ENCODE results near the gene PLXNA2.

PLXNA2 gene

DNA sequence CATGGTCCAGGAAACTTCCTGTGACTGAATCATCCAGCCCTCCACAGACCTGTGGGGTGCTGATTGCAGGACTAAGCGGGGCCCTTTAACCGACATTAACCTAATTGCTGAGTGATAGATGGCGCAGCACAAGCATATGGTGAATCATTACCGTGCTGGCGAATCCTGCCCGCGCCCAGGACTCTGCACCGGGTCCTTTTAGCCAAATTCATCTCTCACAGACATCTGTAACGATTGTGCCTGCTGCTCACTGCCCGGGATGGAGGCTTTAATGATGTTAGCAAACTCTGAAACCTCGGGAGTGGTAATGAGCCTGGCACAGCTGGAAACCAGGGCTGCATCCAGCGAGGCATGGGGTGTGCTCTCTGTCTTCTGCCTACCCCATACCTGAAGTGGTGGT lies 185.9 kb downstream of the PLXNA2 start:
- no peak for DNase-seq

DNA sequence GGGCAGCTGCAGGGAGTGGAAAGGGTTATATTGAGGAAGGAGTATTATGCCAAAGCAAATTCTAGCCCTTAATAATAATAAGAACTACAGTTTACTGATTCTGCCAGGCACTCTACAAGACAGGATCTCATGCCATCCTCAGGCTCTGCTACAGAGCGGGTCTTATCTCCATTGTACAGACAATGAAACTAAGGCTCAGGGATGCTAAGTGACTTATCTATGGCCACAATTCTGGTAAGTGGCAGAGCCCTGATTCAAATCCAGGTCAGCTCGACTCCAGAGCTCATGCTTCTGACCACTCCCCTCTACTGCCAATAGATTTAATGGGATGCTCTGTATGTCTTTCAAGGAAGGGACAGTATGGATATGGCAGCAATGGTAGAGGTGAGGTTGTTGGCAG lies 187.1 kb downstream of the PLXNA2 start:
- no peak for DNase-seq

DNA sequence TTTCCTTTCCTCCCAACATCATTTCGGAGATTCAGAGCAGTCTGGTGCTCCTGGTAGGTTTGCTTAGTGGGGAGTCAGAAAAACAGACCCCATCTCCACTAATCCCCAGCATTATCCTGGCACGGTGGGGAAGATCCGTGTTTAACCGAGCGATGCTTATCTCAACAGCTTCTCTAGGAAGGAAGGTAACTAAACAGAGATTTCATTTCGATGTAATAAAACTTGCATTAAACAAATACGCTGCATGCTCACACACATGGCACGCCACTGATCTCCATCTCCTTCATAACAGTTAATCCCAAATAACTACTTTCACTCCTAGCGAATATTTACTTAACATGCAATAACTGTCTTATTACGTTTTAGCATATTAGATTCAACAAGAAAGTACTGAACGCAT lies 188.6 kb downstream of the PLXNA2 start:
- no peak for DNase-seq

DNA sequence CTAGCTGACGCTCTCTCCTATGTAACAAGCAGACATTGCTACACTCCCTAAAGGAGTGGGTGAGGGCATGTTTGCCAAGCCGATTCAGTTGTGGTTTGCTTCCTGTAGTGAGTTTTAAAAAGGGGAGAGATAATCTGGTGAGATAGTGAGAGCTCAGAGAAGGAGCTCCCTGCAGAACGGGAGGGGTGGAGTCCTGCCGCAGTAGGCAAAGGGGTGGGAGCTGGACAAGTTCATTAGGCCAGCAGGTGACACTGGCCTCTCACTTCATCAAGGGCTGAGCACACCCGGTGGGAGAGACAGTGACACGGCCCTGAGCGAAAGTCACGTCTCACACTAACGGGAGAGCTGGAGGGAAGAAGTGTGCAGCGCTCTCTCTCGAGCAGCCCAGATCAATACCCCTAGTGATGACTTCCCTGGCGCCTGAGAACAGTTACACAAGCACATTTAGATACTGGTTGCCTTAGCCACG lies 189.2 kb downstream of the PLXNA2 start:
- no peak for DNase-seq

DNA sequence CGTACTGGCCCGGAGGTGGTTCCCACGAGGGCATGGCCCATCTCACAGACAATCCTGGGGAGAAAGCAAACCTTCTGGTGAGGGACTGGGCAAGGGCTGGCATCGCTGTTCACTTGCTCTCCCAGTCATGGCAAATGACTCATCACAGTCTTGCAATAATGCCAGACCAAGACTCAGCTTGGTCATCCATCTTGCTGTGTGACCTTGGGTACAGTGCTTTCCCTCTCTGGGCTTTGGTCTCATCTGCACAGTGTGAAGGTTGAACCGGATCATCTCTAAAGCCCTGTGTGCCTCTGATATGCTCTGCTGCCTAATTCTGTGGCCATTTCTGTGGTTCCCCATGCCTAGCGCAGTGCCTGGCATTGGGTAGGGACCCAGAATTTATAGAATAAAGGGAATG lies 189.7 kb downstream of the PLXNA2 start:
- peak; percentile 28 for DNase-seq

DNA sequence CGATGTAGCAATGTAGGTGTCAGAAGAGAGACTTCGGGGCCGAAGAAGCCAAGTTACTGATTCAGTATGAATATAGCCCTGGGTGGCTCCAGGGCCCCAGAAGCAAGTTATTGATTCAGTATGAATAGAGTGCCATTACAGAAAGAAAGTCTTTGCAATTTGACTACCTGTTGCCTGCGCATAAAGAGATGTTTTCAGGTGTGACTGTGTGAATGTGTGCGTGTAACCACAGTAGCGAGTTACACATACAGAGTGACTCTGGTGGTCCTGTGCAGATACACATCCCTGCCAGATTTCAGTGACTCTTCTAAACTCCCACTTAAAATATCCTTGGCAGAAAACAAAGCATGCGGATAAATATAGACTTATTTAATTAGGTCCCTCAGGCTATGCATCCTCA lies 190.5 kb downstream of the PLXNA2 start:
- DNase-seq: no peak

DNA sequence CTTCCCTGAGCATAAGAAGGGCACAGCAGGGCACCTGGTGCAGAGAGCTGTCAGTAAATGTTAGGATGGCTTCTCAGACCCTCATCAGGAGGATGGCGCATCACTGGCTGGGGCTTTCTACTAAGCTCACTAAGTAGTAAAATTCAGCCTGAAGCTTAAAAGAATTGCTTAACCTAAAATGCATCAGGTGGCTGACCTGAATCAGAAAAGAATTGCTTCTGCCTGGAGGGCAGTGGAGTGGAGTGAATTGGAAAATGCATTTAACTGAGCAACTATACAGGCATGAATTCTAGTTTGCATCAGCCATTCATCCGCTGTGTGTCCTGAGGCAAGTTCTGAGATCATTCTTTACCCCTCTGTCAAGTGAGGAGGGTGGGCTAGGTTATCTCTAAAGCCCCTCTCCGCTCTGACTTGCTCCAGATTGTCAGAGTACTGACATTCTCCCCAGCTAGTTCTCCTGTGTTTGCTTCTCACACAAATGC lies 191.2 kb downstream of the PLXNA2 start:
- DNase-seq: no peak

DNA sequence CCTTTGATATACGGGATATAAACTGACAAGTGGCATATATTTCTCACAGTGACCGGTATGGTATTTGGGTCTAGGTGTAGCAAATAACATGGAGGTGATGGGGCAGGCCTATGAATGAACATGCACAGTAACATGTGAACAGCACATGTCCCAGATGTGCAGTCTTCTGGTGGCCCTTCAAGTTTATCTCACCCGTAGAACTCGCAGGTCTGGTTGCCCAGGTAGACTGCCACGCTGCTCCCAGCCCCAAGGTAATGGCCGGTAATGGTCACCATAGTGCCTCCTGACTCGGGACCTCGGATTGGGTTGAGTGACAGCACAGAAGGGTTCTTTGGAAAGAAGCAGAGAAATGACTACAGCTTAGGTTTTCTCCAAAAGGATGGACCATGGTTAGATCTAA lies 192.0 kb downstream of the PLXNA2 start:
- DNase-seq: no peak

DNA sequence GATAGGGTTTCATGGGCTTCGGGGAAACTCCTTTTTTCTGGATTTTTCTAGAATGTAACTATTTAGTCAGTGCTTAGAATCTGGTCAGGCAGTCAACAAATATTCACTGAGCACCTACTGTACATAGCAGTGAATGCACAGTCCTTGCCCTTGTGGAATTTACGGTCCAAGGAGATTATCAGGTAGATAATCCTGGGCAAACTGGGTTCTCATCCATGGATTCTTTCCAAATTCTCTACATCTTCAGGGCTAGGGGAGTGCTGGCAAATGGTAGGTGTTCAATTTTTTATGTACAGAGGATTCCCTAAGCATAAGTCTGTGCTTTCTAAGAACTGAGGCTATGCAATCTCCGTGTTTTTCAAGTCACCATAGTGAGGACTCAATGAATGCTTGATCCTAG lies 192.5 kb downstream of the PLXNA2 start:
- no peak for DNase-seq

DNA sequence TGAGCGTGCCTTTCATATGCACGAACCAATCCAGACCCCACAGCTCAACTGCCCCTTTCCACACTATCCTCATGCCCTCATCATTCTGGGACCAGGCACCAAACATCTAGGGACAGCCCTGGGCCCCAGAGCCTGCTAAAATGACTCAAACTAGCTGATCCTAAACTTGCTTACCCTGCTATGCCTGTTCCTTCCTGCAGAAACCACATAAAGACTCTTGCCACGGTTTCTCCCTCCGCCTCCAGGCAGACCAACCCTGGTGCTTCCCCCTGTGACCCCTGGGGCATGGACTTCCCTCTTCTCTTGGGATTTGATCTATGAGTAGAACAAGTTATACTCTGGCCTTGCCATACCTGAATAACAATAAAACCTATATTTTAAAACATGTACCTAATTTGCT lies 195.3 kb downstream of the PLXNA2 start:
- DNase-seq: peak; percentile 71

DNA sequence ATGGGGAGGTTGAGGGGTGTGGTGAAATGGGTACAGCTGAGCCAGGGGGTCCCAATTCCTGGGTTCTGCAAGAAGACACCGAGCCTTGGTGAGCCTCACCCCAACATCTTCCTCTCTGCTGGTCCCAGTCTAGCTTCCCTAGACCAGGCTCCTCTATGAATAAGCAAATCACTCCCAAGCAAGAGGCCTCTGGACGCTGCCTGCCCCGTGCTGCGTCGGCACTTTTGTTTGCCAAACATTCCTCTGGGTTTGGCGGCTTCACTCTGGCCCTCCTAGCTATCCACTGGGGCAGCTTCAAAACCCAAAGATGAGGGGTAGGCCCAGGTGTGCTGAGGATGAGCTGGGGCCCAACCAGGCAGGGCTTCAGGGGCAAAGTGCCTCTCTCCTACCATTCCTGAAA lies 196.2 kb downstream of the PLXNA2 start:
- DNase-seq: no peak

DNA sequence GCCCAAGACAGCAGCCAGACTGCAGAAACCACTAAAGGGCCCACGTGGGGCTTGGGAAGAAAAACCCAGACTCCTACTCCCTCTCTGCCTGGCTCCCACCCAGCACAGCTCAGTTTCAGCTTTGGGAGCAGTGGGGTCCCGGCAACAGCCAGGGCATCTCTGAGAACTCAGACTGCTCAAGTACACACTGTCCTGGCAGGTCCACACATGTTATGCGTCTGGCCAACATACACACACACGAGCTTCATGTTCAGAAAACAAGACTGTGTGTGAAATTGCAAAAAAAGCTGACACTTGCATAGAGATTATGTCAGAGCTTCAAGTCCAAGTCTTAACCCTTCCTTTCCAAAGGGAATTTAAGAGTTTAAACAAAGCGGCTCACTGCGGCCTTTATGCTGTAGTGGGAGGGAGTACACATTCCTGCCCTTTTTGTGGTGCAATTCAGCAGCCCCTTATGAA lies 196.7 kb downstream of the PLXNA2 start:
- no peak for DNase-seq

DNA sequence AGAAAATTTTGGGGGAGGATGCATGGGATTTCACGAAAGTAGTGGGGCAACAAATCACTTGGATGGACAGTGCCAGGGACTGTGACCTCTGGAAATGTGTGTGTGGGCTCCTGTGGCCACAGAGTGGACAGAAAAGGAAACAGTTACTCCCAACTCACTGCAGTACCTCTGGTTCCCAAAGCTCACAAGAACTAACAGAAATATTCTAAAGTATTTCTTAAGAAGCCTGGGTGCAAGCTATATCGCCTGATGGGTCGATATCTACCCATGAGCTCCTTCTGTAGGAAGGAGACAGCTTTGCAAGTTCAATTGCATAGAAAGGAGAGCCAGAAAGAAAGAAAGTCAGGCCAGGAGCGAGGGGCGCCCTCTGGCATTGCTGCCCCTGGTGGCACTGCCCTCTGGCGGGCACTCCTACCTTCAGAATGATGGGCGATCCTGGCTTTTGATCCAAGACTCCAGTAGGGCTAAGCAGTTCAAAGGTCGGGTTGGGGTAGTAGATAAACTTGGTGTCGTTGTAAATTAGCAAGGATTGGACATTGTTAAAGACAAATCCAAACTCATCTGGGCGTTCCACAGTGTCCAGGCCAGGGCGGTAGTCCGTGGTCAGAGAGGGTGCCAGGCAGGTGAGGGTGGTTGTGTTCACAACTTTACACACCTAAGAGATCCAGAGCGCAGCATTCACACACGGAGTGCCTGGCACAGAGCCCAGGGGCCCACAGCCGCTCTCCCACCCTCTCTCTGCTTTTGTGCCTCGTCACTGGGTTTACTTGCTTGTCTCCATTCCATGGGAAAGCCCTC lies 198.5 kb downstream of the PLXNA2 start:
- DNase-seq: no peak

DNA sequence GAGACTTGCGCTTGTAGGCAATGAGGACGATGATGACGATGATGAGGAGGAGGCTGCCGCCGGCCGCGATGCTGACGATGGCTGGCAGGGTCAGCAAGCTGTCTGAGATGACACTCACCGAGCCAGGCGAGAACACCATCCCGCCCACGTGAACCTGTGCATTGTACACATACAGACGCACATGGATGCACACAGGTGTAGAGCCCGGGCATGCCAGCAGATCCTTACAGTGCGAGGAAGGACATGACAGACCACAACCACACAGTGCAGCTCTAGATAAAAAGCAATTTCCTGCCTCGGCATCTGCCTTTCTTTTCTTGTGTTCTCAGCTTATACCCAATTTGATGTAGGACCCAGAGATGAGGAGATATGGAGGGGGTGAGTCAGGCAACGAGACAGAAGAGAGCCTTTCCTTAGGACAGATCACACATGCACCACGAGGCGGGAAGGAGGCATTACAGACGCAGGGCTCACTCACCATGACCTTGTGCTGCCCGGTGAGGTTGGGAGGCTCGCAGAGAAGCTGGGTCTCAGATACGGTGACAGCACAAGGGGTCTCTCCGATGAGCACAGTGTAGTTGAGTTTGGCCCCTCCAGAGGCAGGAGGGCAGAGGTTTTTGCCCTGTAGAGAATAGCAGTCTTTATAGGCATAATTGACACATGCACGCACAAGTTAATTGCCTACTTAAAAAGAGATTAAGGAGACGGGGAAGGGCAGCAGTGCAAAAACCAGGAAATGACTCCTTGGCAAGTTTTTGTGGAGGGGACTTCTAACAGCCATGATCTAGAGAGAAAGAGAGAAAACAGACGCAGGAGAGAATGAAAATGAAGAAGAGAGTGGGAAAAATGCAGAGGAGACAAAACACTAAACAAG lies 199.4 kb downstream of the PLXNA2 start:
- DNase-seq: no peak

DNA sequence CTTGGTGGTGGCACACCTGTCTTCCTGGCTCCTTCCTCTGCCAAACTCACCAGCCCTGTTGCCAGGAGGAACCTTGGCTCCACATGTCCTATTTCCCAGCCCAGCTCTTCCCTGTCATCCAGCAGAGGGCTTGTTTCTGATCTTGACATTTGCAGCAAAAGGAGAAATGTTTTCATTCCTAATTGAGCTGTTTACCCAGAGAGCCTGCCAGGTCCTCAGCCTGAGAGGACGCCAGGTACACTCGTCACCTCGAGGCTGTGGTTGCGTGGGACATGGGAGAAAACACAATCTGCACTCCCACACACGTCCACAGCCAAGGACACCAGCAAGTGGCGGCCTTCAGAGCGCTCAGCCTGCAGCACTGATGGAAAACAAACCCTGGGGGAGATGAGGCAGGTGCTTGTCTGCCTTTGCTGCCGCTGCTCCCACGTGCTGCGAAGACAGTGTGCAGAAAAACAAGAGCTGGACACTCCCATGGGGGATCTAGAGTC lies 200.4 kb downstream of the PLXNA2 start:
- DNase-seq: no peak

DNA sequence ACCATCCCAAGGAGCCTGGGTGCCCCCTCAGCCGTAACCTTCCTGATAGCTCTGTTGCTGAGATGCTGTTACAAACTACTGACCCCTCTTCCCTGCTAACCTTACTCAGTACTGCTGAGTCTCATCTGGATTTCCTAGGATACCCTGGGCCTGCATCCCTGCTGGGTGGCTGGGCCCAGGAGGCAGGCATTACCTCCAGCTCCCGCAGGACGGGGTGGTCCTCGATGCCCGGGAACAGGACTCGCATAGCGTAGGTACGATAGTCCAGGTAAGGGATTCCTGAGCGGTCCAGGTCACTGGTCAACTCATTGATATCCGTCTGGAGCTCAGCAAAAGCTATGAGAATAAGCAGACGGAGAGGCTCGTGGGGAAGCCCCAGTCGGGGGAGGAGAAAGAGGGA lies 201.3 kb downstream of the PLXNA2 start:
- no peak for DNase-seq

DNA sequence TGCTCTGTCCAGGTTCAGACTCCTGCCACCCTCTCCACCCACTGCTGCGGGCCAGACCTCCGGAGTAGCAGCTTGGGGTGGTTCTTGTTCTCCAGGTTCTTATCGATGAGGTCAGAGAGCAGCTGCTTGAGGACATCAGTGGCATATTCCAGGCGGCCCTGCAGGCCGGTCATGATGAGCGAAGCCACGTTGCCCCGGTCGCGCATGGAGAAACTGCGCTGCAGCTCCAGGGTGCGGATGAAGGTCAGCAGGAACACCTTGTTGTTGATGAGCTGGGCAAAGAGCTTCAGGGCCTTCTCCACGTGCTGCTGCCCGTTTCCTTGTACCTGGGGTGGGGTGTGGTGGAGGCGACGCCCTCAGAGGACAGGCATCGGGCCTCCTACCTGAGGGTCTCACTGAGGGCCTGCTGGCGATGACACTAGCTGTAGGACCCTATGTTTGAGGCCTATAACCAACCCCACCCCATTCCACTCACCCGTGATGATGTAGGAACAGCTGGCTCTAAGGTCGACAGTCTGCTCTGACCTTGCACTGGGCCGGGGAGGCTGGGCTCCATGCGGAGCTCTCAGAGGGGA lies 202.1 kb downstream of the PLXNA2 start:
- no peak for DNase-seq

DNA sequence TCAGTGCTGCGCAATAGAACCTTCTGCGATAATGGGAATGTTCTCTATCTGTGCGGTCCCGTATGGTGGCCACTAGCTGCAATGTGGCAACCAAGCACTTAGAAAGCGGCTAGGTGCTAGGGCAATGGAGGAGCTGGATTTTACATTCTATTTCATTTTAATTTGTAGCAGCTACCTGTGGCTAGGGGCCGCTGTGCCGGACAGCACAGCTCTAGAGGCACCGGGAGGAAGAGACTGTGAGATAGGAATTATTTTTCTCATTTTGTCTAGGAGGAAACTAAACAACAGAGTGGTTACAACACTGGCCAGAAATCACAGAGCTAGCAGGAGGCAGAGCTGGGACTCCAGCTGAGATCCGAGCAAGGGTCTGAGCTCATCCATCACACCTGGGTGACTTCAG lies 202.7 kb downstream of the PLXNA2 start:
- DNase-seq: no peak

DNA sequence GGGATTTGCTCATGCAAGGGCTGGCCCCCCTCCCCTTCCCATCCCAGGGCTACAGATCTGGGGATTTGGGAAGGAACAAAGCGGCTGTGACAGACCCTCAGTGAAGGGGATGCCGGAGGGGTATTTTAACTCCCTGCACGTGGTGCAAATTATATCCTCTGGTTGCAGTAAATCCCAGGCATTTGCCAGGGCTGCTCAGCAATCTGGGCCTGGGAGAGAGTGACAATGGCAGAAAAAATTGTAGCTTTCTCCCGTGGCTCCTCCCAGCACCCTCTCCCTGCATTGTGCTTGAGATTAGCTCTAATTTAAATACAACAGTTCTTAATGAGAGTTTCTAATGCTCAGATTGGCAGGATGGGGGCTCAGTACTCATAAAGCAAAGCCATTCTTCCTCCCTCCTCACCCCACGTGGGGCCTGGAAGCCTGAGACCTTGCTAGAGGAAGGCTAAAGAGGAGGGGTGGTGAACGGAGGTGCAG lies 203.3 kb downstream of the PLXNA2 start:
- no peak for DNase-seq

DNA sequence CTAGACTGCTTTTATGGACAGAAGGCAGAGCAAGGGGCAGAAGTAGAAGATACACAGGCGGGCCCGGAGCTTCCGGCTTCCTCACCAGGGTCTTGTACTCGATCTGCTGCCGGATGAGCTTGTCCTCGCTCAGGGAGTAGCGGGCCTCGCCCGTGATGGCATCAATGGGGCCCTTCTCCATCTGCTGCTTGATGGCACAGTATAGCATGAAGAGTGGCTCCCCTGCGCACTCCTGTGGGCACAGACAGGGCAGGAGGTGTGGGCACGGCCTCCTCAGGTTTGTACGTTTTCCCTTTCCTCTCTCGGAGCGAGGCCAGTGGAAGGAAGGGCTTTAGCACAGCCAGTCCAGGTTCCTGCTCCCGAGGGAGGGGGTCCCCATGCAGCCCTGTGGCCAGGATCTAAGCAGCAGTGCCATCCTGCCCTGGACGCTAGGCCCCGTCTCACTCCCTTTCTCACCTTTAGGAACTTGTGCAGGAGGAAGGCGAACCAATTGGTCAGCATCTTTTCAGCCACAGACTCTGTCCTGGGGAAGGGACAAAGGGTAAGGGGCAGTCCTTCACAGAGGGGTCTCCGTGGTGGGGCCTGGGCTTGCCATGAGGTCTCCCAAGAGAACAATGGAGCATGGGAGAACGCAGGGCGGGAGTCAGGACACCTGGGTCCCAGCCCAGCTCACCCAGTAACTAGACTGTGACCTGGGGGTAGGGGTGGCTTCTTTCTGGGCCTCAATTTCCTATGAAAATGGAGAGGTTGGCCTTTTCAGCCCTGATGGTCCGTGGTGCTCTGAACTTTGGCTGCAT lies 204.4 kb downstream of the PLXNA2 start:
- no peak for DNase-seq

DNA sequence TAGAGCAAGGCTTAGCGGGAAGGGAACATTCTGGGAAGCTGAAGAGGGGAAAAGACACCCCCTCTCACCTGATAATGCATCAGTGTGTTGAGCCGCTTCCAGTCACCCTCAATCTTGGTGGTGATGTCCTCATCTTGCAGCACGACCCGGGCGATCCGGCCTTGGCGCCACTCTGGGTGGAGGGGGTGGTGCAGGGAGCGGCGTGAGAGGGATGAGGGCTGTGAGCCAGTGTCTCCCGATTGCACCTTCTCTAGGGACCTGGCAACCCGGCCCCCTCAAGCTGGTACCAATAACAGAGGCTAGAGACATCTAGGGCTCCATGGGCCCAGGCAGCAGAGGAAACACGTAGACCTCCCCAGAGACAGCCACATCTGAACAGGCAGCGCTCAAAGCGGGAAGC lies 205.9 kb downstream of the PLXNA2 start:
- DNase-seq: no peak
